H1 (cell line): ENCODE data around the gene THOC6. TPM values are rescaled to one million over a fixed set of nuclear protein-coding genes. Genes with fewer than 3 reads are reported as not detected.

Source experiments
- CTCF ChIA-PET: fragments of 300-600 bp; sonication (Branson Sonifier 250); formaldehyde crosslinking; loops from one replicate; lab custom pipeline; 2021; ENCODE audit not compliant: partially characterized antibody; lab: Charles Lee
- POLR2A ChIA-PET: fragments of 300-600 bp; sonication (Branson Sonifier 250); formaldehyde crosslinking; loops from one replicate; lab custom pipeline; 2021; ENCODE audit warnings: inconsistent platforms; ENCODE audit not compliant: partially characterized antibody; lab: Charles Lee
- DNase-seq, 2 experiments: peaks; one replicate each; pipeline versions ENCODE4 v3.0.0 to v3.0.0-alpha.2; 2010 to 2022; ENCODE audit warnings: low spot score in 2 of 2, low read depth in 1 of 2, mixed read lengths in 1 of 2
- FAIRE-seq: peaks from 2 replicates; lab custom pipeline; 2011; peaks lifted over from hg19 to GRCh38; lab: Jason Lieb, UNC
- H2AFZ ChIP-seq: 2 replicates; pipeline ENCODE4 v1.8.1; 2012; ENCODE audit warnings: low read length, inconsistent platforms
- H2AK5ac ChIP-seq: 2 replicates; pipeline ENCODE4 v1.6.1; 2013; ENCODE audit warnings: low read depth, low read length
- H2BK120ac ChIP-seq: replicated peaks from 2 replicates; pipeline ENCODE3; 2013; ENCODE audit warnings: low read depth, low read length, inconsistent platforms
- H2BK12ac ChIP-seq: 2 replicates; pipeline ENCODE4 v1.6.1; 2013; ENCODE audit warnings: low read depth, low read length
- H2BK15ac ChIP-seq: 2 replicates; pipeline ENCODE4 v1.6.1; 2013; ENCODE audit warnings: low read length
- H2BK20ac ChIP-seq: 2 replicates; pipeline ENCODE4 v1.6.1; 2013; ENCODE audit warnings: low read length
- H2BK5ac ChIP-seq: 2 replicates; pipeline ENCODE4 v1.6.1; 2013; ENCODE audit warnings: low read depth, low read length
- H3K14ac ChIP-seq: 2 replicates; pipeline ENCODE4 v1.6.1; 2013; ENCODE audit warnings: inconsistent platforms; ENCODE audit not compliant: insufficient read length
- H3K18ac ChIP-seq: 2 replicates; pipeline ENCODE4 v1.6.1; 2013; ENCODE audit warnings: low read length; ENCODE audit errors: extremely low read depth
- H3K23ac ChIP-seq: 2 replicates; pipeline ENCODE4 v1.6.1; 2013; ENCODE audit warnings: inconsistent platforms; ENCODE audit not compliant: insufficient read length
- H3K23me2 ChIP-seq: 2 replicates; pipeline ENCODE4 v1.6.1; 2013; ENCODE audit warnings: low read depth, low read length
- H3K27ac ChIP-seq: 2 replicates; pipeline ENCODE4 v1.6.1; 2011; ENCODE audit warnings: low read depth, low read length, inconsistent platforms
- H3K27me3 ChIP-seq, 4 experiments: replicated peaks in 1 of 4; 1 replicate in 1 of 4; 2 replicates in 3 of 4; pipeline versions ENCODE4 v1.6.1 to v1.8.1; 2011 to 2013; ENCODE audit warnings: low read length in 3 of 4, mild to moderate bottlenecking in 3 of 4, inconsistent platforms in 2 of 4, mixed read lengths in 2 of 4, moderate library complexity in 1 of 4; ENCODE audit not compliant: control insufficient read depth in 3 of 4, insufficient read depth in 3 of 4; ENCODE audit errors: extremely low read depth in 1 of 4
- H3K36me3 ChIP-seq, 4 experiments: 2 replicates each; pipeline versions ENCODE4 v1.6.1 to v1.8.1; 2011 to 2013; ENCODE audit warnings: mild to moderate bottlenecking in 4 of 4, low read length in 3 of 4, moderate library complexity in 2 of 4, control low read depth in 1 of 4, inconsistent platforms in 1 of 4; ENCODE audit not compliant: insufficient read depth in 4 of 4, control insufficient read depth in 2 of 4
- H3K4ac ChIP-seq: replicated peaks from 2 replicates; pipeline ENCODE3; 2013; ENCODE audit warnings: low read length, low read depth, mixed read lengths, inconsistent platforms; ENCODE audit not compliant: insufficient read length
- H3K4me1 ChIP-seq, 4 experiments: replicated peaks in 1 of 4; 1 replicate in 1 of 4; 2 replicates in 3 of 4; pipeline versions ENCODE4 v1.6.1 to v1.8.1; 2011 to 2013; ENCODE audit warnings: low read length in 3 of 4, inconsistent platforms in 2 of 4, mixed read lengths in 1 of 4; ENCODE audit not compliant: insufficient read depth in 4 of 4, control insufficient read depth in 3 of 4
- H3K4me2 ChIP-seq, 2 experiments: 2 replicates each; pipeline versions ENCODE4 v1.6.1 to v1.8.1; 2011 to 2013; ENCODE audit warnings: low read depth in 2 of 2, low read length in 2 of 2, control low read depth in 1 of 2, inconsistent platforms in 1 of 2, mild to moderate bottlenecking in 1 of 2; ENCODE audit not compliant: insufficient read depth in 1 of 2
- H3K4me3 ChIP-seq, 4 experiments: fragments of 200-600, 300-600 bp in 1 of 4; sonication (generic), shearing (Covaris generic), sonication (Bioruptor Twin) in 1 of 4; 2 replicates each; pipeline versions ENCODE4 v1.5.1 to v1.8.1; 2011 to 2016; ENCODE audit warnings: low read length in 4 of 4, low read depth in 3 of 4, control low read depth in 2 of 4, inconsistent platforms in 2 of 4, mild to moderate bottlenecking in 2 of 4, mixed read lengths in 1 of 4, moderate library complexity in 1 of 4; ENCODE audit not compliant: insufficient read depth in 2 of 4; ENCODE audit errors: extremely low read depth in 1 of 4
- H3K56ac ChIP-seq: replicated peaks from 2 replicates; pipeline ENCODE3; 2013; ENCODE audit warnings: low read depth, mild to moderate bottlenecking, mixed read lengths, low read length, inconsistent platforms; ENCODE audit not compliant: insufficient read length
- H3K79me1 ChIP-seq: 2 replicates; pipeline ENCODE4 v1.6.1; 2013; ENCODE audit warnings: low read depth, low read length, control low read depth
- H3K79me2 ChIP-seq, 2 experiments: 2 replicates each; pipeline versions ENCODE4 v1.6.1 to v1.8.1; 2012 to 2013; ENCODE audit warnings: low read length in 2 of 2, mild to moderate bottlenecking in 2 of 2, inconsistent platforms in 1 of 2; ENCODE audit not compliant: insufficient read depth in 2 of 2, control insufficient read depth in 1 of 2
- H3K9ac ChIP-seq, 4 experiments: replicated peaks in 1 of 4; 1 replicate in 1 of 4; 2 replicates in 3 of 4; pipeline versions ENCODE4 v1.6.1 to v1.8.1; 2011 to 2013; ENCODE audit warnings: low read depth in 3 of 4, low read length in 3 of 4, control low read depth in 2 of 4, mild to moderate bottlenecking in 2 of 4, moderate library complexity in 2 of 4, inconsistent platforms in 1 of 4; ENCODE audit errors: extremely low read depth in 1 of 4
- H3K9me3 ChIP-seq, 2 experiments: 2 replicates each; pipeline versions ENCODE4 v1.6.1 to v1.8.1; 2012 to 2013; ENCODE audit warnings: mild to moderate bottlenecking in 2 of 2, moderate library complexity in 2 of 2, control low read depth in 1 of 2, inconsistent platforms in 1 of 2, low read depth in 1 of 2, low read length in 1 of 2, mixed read lengths in 1 of 2; ENCODE audit not compliant: insufficient read depth in 2 of 2
- H4K20me1 ChIP-seq, 2 experiments: replicated peaks in 1 of 2; 2 replicates each; pipeline versions ENCODE3 to v1.8.1; 2011 to 2013; ENCODE audit warnings: inconsistent platforms in 2 of 2, low read length in 2 of 2, mild to moderate bottlenecking in 1 of 2; ENCODE audit not compliant: insufficient read depth in 2 of 2, control insufficient read depth in 1 of 2
- H4K5ac ChIP-seq: 2 replicates; pipeline ENCODE4 v1.6.1; 2013; ENCODE audit warnings: low read length, low read depth, mixed read lengths, inconsistent platforms; ENCODE audit not compliant: insufficient read length
- H4K8ac ChIP-seq: 2 replicates; pipeline ENCODE4 v1.8.0; 2013; ENCODE audit warnings: mild to moderate bottlenecking, moderate library complexity, low read length, inconsistent platforms; ENCODE audit not compliant: insufficient read depth; ENCODE audit errors: extremely low read depth
- H4K91ac ChIP-seq: replicated peaks from 2 replicates; pipeline ENCODE3; 2013; ENCODE audit warnings: low read length, mixed read lengths, inconsistent platforms; ENCODE audit not compliant: insufficient read length
- ASH2L ChIP-seq: fragments of 200-600, 300-600 bp; sonication (generic); IDR thresholded peaks from one replicate; pipeline ENCODE4 v1.7.1; 2017; ENCODE audit warnings: low read length
- ATF2 ChIP-seq: IDR thresholded peaks from 2 replicates; pipeline ENCODE4 v1.6.1; 2012; ENCODE audit warnings: low read length, inconsistent platforms
- CTBP2 ChIP-seq: IDR thresholded peaks from 2 replicates; pipeline ENCODE4 v1.7.0; 2011; ENCODE audit warnings: borderline replicate concordance, mild to moderate bottlenecking, moderate library complexity, mixed read lengths, low read length; ENCODE audit not compliant: insufficient read depth, insufficient read length
- GABPA ChIP-seq: IDR thresholded peaks from 2 replicates; pipeline ENCODE4 v1.6.1; 2011; ENCODE audit warnings: mild to moderate bottlenecking, low read length, moderate library complexity, borderline replicate concordance; ENCODE audit not compliant: insufficient read depth
- POLR2AphosphoS5 ChIP-seq: IDR thresholded peaks from 2 replicates; pipeline ENCODE4 v1.6.1; 2011; ENCODE audit warnings: low read depth, low read length
- RAD21 ChIP-seq, 2 experiments: IDR thresholded peaks in 1 of 2; conservative IDR thresholded peaks in 1 of 2; 2 replicates each; pipeline ENCODE4 v1.6.1; 2011; ENCODE audit warnings: low read depth in 2 of 2, low read length in 2 of 2, improper control_type of control experiment in 1 of 2, inconsistent platforms in 1 of 2, mild to moderate bottlenecking in 1 of 2, moderate library complexity in 1 of 2
- SAP30 ChIP-seq: fragments of 300-600 bp; sonication (generic); IDR thresholded peaks from 2 replicates; pipeline ENCODE4 v1.7.1; 2012; ENCODE audit warnings: low read length, moderate library complexity, mild to moderate bottlenecking, inconsistent platforms; ENCODE audit not compliant: insufficient read depth, insufficient replicate concordance
- TEAD4 ChIP-seq: IDR thresholded peaks from 2 replicates; pipeline ENCODE4 v1.6.1; 2012; ENCODE audit warnings: low read depth, low read length, inconsistent platforms, mixed read lengths
- YY1 ChIP-seq: IDR thresholded peaks from 2 replicates; pipeline ENCODE4 v1.6.1; 2011; ENCODE audit warnings: low read depth, mild to moderate bottlenecking, low read length
- WGBS, 2 experiments: shearing (Covaris generic) in 1 of 2; methylation state at CpG; one replicate each; pipeline versions ENCODE4 v1.1.6 to v1.1.7; 2013 to 2015; ENCODE audit warnings: low lambda C conversion rate in 2 of 2, mixed read lengths in 2 of 2, inconsistent platforms in 1 of 2, low coverage in 1 of 2, missing lambda C conversion rate in 1 of 2; ENCODE audit not compliant: insufficient replicate concordance in 2 of 2, insufficient coverage in 1 of 2, insufficient read length in 1 of 2; ENCODE audit errors: extremely low coverage in 1 of 2, missing lambda C conversion rate in 1 of 2; 5-methylcytosine and 5-hydroxymethylcytosine counted together
- polyA plus RNA-seq, 7 experiments: library from polyadenylated mRNA; depleted of rRNA in 3 of 7; stranded (reverse) in 5 of 7; unstranded in 2 of 7; fragments of >200 nt in 5 of 7; fragments of 200-250 nt in 2 of 7; gene quantifications; 1 replicate in 5 of 7; 2 replicates in 1 of 7; 4 replicates in 1 of 7; pipeline versions ENCODE4 v1.2.1 to v1.2.3, GENCODE V29; 2011 to 2013; ENCODE audit warnings: missing spikeins in 2 of 7, mixed read lengths in 2 of 7
- total RNA-seq: library from RNA; stranded (reverse); fragmentation: NEBNext Ultra II Directional; extraction: Animal tissue kit (Norgen Biotek cat#: 25700); gene quantifications from 2 replicates; pipeline ENCODE4 v1.2.1, GENCODE V29; 2021

Gene THOC6
- total and polyA plus RNA-seq, 2 of the 8 experiments (the other 6 are each of a cell fraction or from before 2014, with no cell fraction given) = 78.5 to 111 TPM

GRCh38 chr16:3051494-3051893 is 27.7 kb downstream of the THOC6 start:
- DNase-seq = no peak

More at GRCh38 chr16:3051494-3051893, 27.7 kb downstream of the THOC6 start:
- Histone ChIP-seq H3K23ac (no peak overlapping the region), H3K27ac (no peak overlapping the region), H3K4me1 (peaks cover 0 to 7% (median 4%) of the 10 kb centered on the region in 4 experiments; a peak in 3 of 7 replicates), H3K9me3 (no peaks in the 10 kb centered on the region), H3K14ac (no peak overlapping the region), H2BK5ac (no peak overlapping the region), H3K9ac (no peak overlapping the region), H2BK120ac (no peak overlapping the region), H3K23me2 (peaks cover 6% of the 10 kb centered on the region; the same call in 1 of the 2 replicates), H3K4me2 (no peak overlapping the region), H2BK15ac (no peak overlapping the region), H4K20me1 (peaks cover under 1 to 18% of the 10 kb centered on the region in 2 experiments), H3K36me3 (no peaks in the 10 kb centered on the region; a peak in 1 of 8 replicates), H2AK5ac (no peak overlapping the region), H2BK12ac (no peak overlapping the region), H4K5ac (no peak overlapping the region), H3K56ac (no peak overlapping the region), H3K18ac (no peak overlapping the region; the same call in 1 of the 2 replicates), H3K4ac (no peak overlapping the region), H3K4me3 (no peak overlapping the region), H4K91ac (no peak overlapping the region), H3K79me2 (no peaks in the 10 kb centered on the region), H2AFZ (no peak overlapping the region), H2BK20ac (no peak overlapping the region), H3K79me1 (no peaks in the 10 kb centered on the region)
- 82% methylated on average over 9 of the region's 9 CpGs; no CpG with 5 or more reads in 1 of the 2 experiments for WGBS, 2 experiments
- POLR2A ChIA-PET = interaction anchor here (0.7 to 6.1 kb wide), 9 partner anchors 13 to 82 kb away, joined by 3 to 94 read pairs (median 4); partner anchors contain the start of genes HCFC1R1, PAQR4, THOC6 and TNFRSF12A
- CTCF ChIA-PET = interaction anchor here (0.9 to 7.4 kb wide), 5 partner anchors 8 to 26 kb away, joined by 3 to 117 read pairs (median 7); no protein-coding TSS in a partner anchor
- no peak for TF ChIP-seq GABPA
- TF ChIP-seq YY1 = no peak
- no peak for TF ChIP-seq CTBP2
- TF ChIP-seq POLR2AphosphoS5 = no peak
- no peak for TF ChIP-seq ASH2L
- TF ChIP-seq RAD21 (IDR thresholded peaks at IDR 0.05 in 1 of 2, conservative IDR thresholded peaks at IDR 0.05 in 1 of 2; ENCODE audit: low read depth in 2 of 2, low read length in 2 of 2) = no peak
- TF ChIP-seq SAP30 = no peak
- no peak for TF ChIP-seq TEAD4
- no peak for TF ChIP-seq ATF2
- TF ChIP-seq, all 59 proteins: peak for 0
- peaks cover 0 to 8% (median 3%) of the 10 kb centered on the region in 4 experiments; a peak in 6 of 7 replicates for H3K27me3 ChIP-seq
- no peak for FAIRE-seq
- H4K8ac ChIP-seq = no peak overlapping the region
